HepG2 (cell line): ENCODE results near the gene AKT2. TPM values are rescaled to one million over a fixed set of nuclear protein-coding genes. Genes with fewer than 3 reads are reported as not detected.

Experiments
- ATAC-seq: fragments of 200-7000 bp; cut with Tn5 transposase; 3 replicates; pipeline ENCODE4 v1.9.1; 2020; ENCODE audit warnings: mild to moderate bottlenecking, moderate library complexity
- BruUV-seq: library from RNA; stranded (reverse); fragments of 400-500 nt; replicated peaks from 2 replicates; lab custom pipeline; 2021; lab: Mats Ljungman, UMichigan
- CTCF ChIA-PET: fragments of 300-600 bp; formaldehyde crosslinking; extraction: SDS; loops from one replicate; lab custom pipeline; 2021; ENCODE audit warnings: low total read pairs, inconsistent platforms, low intra/inter-chr PET ratio; lab: Yijun Ruan, JAX
- POLR2A ChIA-PET: fragments of 350-600 bp; sonication (Branson Sonifier 250); formaldehyde crosslinking; loops from one replicate; lab custom pipeline; 2020; ENCODE audit warnings: antibody characterized with exemption, inconsistent platforms; lab: Yijun Ruan, JAX
- DNase-seq: peaks from one replicate; pipeline ENCODE4 v3.0.0-alpha.2; 2015; ENCODE audit warnings: low spot score
- FAIRE-seq: peaks from 3 replicates; lab custom pipeline; 2011; peaks lifted over from hg19 to GRCh38; lab: Jason Lieb, UNC
- H2AFZ ChIP-seq: one replicate; pipeline ENCODE4 v1.6.1; 2011; ENCODE audit warnings: low read length, inconsistent platforms
- H3K27ac ChIP-seq: fragments of 300-600 bp; 3 replicates; pipeline ENCODE4 v1.8.0; 2011; ENCODE audit warnings: mixed run types, mild to moderate bottlenecking, mixed read lengths, low read length, inconsistent platforms; ENCODE audit not compliant: insufficient read depth; ENCODE audit errors: extremely low read length
- H3K27me3 ChIP-seq, 2 experiments: fragments of 200-600 bp in 1 of 2; 2 replicates in 1 of 2; 3 replicates in 1 of 2; pipeline versions ENCODE4 v1.6.0 to v1.8.0; 2011; ENCODE audit warnings: low read length in 2 of 2, mild to moderate bottlenecking in 2 of 2, moderate library complexity in 2 of 2, inconsistent platforms in 1 of 2; ENCODE audit not compliant: insufficient read depth in 2 of 2, control insufficient read depth in 1 of 2
- H3K36me3 ChIP-seq, 2 experiments: fragments of 200-600 bp in 1 of 2; replicated peaks in 1 of 2; 2 replicates in 1 of 2; 3 replicates in 1 of 2; pipeline versions ENCODE4 v1.5.1 to v1.8.0; 2011; ENCODE audit warnings: low read length in 2 of 2, inconsistent platforms in 1 of 2; ENCODE audit not compliant: insufficient read depth in 2 of 2, control insufficient read depth in 1 of 2
- H3K4me1 ChIP-seq: 2 replicates; pipeline ENCODE4 v1.5.1; 2012; ENCODE audit warnings: low read length, inconsistent platforms; ENCODE audit not compliant: insufficient read depth
- H3K4me2 ChIP-seq: 2 replicates; pipeline ENCODE4 v1.6.0; 2011; ENCODE audit warnings: low read depth, low read length, inconsistent platforms
- H3K4me3 ChIP-seq, 3 experiments: fragments of 200-600 bp in 1 of 3; sonication (generic), shearing (Covaris generic) in 1 of 3; replicated peaks in 1 of 3; 2 replicates each; pipeline ENCODE4 v1.5.1; 2011 to 2016; ENCODE audit warnings: low read length in 3 of 3, inconsistent platforms in 2 of 3, low read depth in 2 of 3, mild to moderate bottlenecking in 2 of 3, control low read depth in 1 of 3, mixed read lengths in 1 of 3; ENCODE audit not compliant: insufficient read depth in 1 of 3
- H3K79me2 ChIP-seq: one replicate; pipeline ENCODE4 v1.6.1; 2011; ENCODE audit warnings: low read length, inconsistent platforms; ENCODE audit not compliant: insufficient read depth
- H3K9ac ChIP-seq: 2 replicates; pipeline ENCODE4 v1.6.0; 2011; ENCODE audit warnings: mild to moderate bottlenecking, low read depth, low read length, inconsistent platforms; ENCODE audit not compliant: insufficient read depth
- H3K9me3 ChIP-seq: 2 replicates; pipeline ENCODE4 v1.5.1; 2012; ENCODE audit warnings: mild to moderate bottlenecking, low read length
- H4K20me1 ChIP-seq: 2 replicates; pipeline ENCODE4 v1.6.0; 2011; ENCODE audit warnings: inconsistent platforms, mild to moderate bottlenecking, low read length, moderate library complexity; ENCODE audit not compliant: insufficient read depth
- AGO1 ChIP-seq: fragments of 200-400 bp; formaldehyde crosslinking; IDR thresholded peaks from 2 replicates; pipeline ENCODE4 v1.6.1; 2017; ENCODE audit warnings: mild to moderate bottlenecking, low read depth, low read length, moderate library complexity; ENCODE audit not compliant: poor library complexity, severe bottlenecking
- BCLAF1 ChIP-seq: fragments of 450-650 bp; IDR thresholded peaks from 2 replicates; pipeline ENCODE4 v1.6.1; 2017; ENCODE audit warnings: mild to moderate bottlenecking
- CREBL2 ChIP-seq: sonication (generic); formaldehyde crosslinking; IDR thresholded peaks from 2 replicates; pipeline ENCODE4 v1.8.1; 2023; ENCODE audit warnings: missing genetic modification reagents, mild to moderate bottlenecking, borderline replicate concordance
- DRAP1 ChIP-seq: IDR thresholded peaks from 2 replicates; pipeline ENCODE4 v1.6.1; 2016; ENCODE audit warnings: missing genetic modification reagents, missing compliant biosample characterization
- KAT7 ChIP-seq: IDR thresholded peaks from 2 replicates; pipeline ENCODE4 v1.6.1; 2018; ENCODE audit warnings: borderline replicate concordance, missing compliant biosample characterization
- KAT8 ChIP-seq: IDR thresholded peaks from 2 replicates; pipeline ENCODE4 v1.6.1; 2016; ENCODE audit warnings: missing genetic modification reagents, missing compliant biosample characterization
- SRSF4 ChIP-seq: fragments of 200-400 bp; formaldehyde crosslinking; IDR thresholded peaks from one replicate; pipeline ENCODE4 v1.6.1; 2018; ENCODE audit warnings: mild to moderate bottlenecking, low read depth, low read length, moderate library complexity; ENCODE audit not compliant: poor library complexity, severe bottlenecking
- THAP9 ChIP-seq: sonication (generic); formaldehyde crosslinking; IDR thresholded peaks from 2 replicates; pipeline ENCODE4; 2020; ENCODE audit warnings: missing genetic modification reagents, mild to moderate bottlenecking, borderline replicate concordance
- ZBTB21 ChIP-seq: sonication (generic); formaldehyde crosslinking; IDR thresholded peaks from 2 replicates; pipeline ENCODE4 v1.4.0; 2020; ENCODE audit warnings: missing genetic modification reagents
- ZBTB7B ChIP-seq: sonication (generic); formaldehyde crosslinking; IDR thresholded peaks from 2 replicates; pipeline ENCODE4 v1.4.0; 2020; ENCODE audit warnings: missing genetic modification reagents
- ZFAT ChIP-seq: sonication (generic); formaldehyde crosslinking; conservative IDR thresholded peaks from 2 replicates; pipeline ENCODE4 v1.8.1; 2023; ENCODE audit warnings: missing genetic modification reagents, inconsistent platforms
- ZMYM4 ChIP-seq: sonication (generic); formaldehyde crosslinking; IDR thresholded peaks from 2 replicates; pipeline ENCODE4 v1.8.1; 2023; ENCODE audit warnings: mild to moderate bottlenecking, missing genetic modification reagents
- ZNF136 ChIP-seq: sonication (generic); formaldehyde crosslinking; IDR thresholded peaks from 2 replicates; pipeline ENCODE4 v1.8.1; 2022; ENCODE audit warnings: low read depth, mild to moderate bottlenecking, moderate library complexity, missing genetic modification reagents
- ZNF180 ChIP-seq: sonication (generic); formaldehyde crosslinking; IDR thresholded peaks from 2 replicates; pipeline ENCODE4 v1.4.0; 2020; ENCODE audit warnings: low read depth, missing genetic modification reagents, borderline replicate concordance
- ZNF205 ChIP-seq: IDR thresholded peaks from 2 replicates; pipeline ENCODE4 v1.6.1; 2018; ENCODE audit warnings: missing biosample characterization, missing genetic modification reagents
- ZNF335 ChIP-seq: sonication (generic); formaldehyde crosslinking; IDR thresholded peaks from 2 replicates; pipeline ENCODE4 v1.4.0; 2020; ENCODE audit warnings: missing genetic modification reagents
- ZNF724P ChIP-seq: sonication (generic); formaldehyde crosslinking; IDR thresholded peaks from 2 replicates; pipeline ENCODE4 v1.8.0; 2022; ENCODE audit warnings: missing genetic modification reagents, borderline replicate concordance
- WGBS: methylation state at CpG from one replicate; pipeline ENCODE4 v1.1.6; 2017; ENCODE audit warnings: low lambda C conversion rate; 5-methylcytosine and 5-hydroxymethylcytosine counted together
- in situ Hi-C: cut with HindIII; loops from 2 replicates; pipeline ENCODE4 v1.10.0; 2017; ENCODE audit warnings: low pct_unique_long_range_greater_than_20kb; ENCODE audit not compliant: extremely low pct_ligation_motif_present
- intact Hi-C: fragments of 100-400 bp; cut with micrococcal nuclease; formaldehyde crosslinking; loops from one replicate; pipeline ENCODE4 v1.10.0; 2022; ENCODE audit not compliant: unreplicated experiment
- polyA plus RNA-seq, 8 experiments: library from polyadenylated mRNA; depleted of rRNA in 3 of 8; stranded (reverse) in 7 of 8; unstranded in 1 of 8; fragments of >200 nt; fragmentation: Illumina TruSeq in 4 of 8; extraction: Trizol in 4 of 8; gene quantifications; 2 replicates each; pipeline versions ENCODE4 v1.2.1 to v1.2.3, GENCODE V29; 2011 to 2016; ENCODE audit warnings: low read depth in 4 of 8, missing spikeins in 1 of 8, mixed read lengths in 1 of 8; ENCODE audit not compliant: insufficient read depth in 1 of 8
- total RNA-seq, 5 experiments: library from RNA; depleted of rRNA; stranded (reverse); fragments of >200 nt; fragmentation: Illumina TruSeq; extraction: Trizol; gene quantifications; 2 replicates each; pipeline ENCODE4 v1.2.3, GENCODE V29; 2016; ENCODE audit warnings: low read depth in 1 of 5

Gene AKT2
- total and polyA plus RNA-seq, 2 of the 13 experiments (the other 11 are each of a cell fraction or from before 2014, with no cell fraction given): 82.1 to 173 TPM

GRCh38 chr19:40285353-40286234 lies 449 bp upstream of the AKT2 start:
- H2AFZ ChIP-seq: peak overlapping the region; percentile 57
- peak overlapping the region; percentile 90 for H3K27ac ChIP-seq
- peak overlapping the region; percentile 97 for H3K9ac ChIP-seq
- no peaks in the 10 kb centered on the region for H3K9me3 ChIP-seq
- FAIRE-seq: peak; percentile 93
- ATAC-seq: peak; percentile 83
- intact Hi-C loops: no loop called here
- H3K4me3 ChIP-seq: peak overlapping the region; percentile 62 to 94 (median 85)
- in situ Hi-C loops: no loop called here
- H3K79me2 ChIP-seq: peaks cover 40% of the 10 kb centered on the region
- BruUV-seq: TSS peak; percentile 98
- POLR2A ChIA-PET: interaction anchor here (1.0 to 1.6 kb wide), 2 partner anchors 54 to 63 kb away, joined by 3 to 7 read pairs; partner anchors contain the start of genes C19orf47 and PLD3
- DNase-seq: peak; percentile 99
- WGBS: 16% methylated on average over 26 of the region's 42 CpGs
- CTCF ChIA-PET: no interaction called here
- H3K4me1 ChIP-seq: peaks cover 48% of the 10 kb centered on the region
- H4K20me1 ChIP-seq: peaks cover 16% of the 10 kb centered on the region
- H3K36me3 ChIP-seq: peaks cover 5 to 7% of the 10 kb centered on the region in 2 experiments; a peak in 2 of 5 replicates
- no peaks in the 10 kb centered on the region; a peak in 1 of 5 replicates for H3K27me3 ChIP-seq
- peak overlapping the region; percentile 87 for H3K4me2 ChIP-seq
- TF ChIP-seq ZNF205 (CRISPR knock-in tag) (peak; percentile 99), CREBL2 (CRISPR knock-in tag) (no peak; the same call in 1 of the 2 replicates), KAT8 (CRISPR knock-in tag) (peak; percentile 87), KAT7 (CRISPR knock-in tag) (0 out of 2 replicates have a peak, but pooled peaks have one; percentile 56), THAP9 (peak; percentile 68; the same call in 1 of the 2 replicates), ZNF136 (CRISPR knock-in tag) (no peak), BCLAF1 (no peak), SRSF4 (no peak), ZBTB21 (peak; percentile 50; the same call in 1 of the 2 replicates), ZBTB7B (CRISPR knock-in tag) (peak; percentile 34; the same call in 1 of the 2 replicates), AGO1 (no peak), ZNF724P (CRISPR knock-in tag) (no peak), ZNF335 (CRISPR knock-in tag) (peak; percentile 78; the same call in 1 of the 2 replicates), ZNF180 (CRISPR knock-in tag) (no peak), ZFAT (CRISPR knock-in tag) (no peak), DRAP1 (peak; percentile 54), ZMYM4 (0 out of 2 replicates have a peak, but pooled peaks have one; percentile 8)
